ENCODE results near the gene ZNF215.
"Not testable (repeated sequence)": the region's sequence is repeated elsewhere in the genome, so short reads cannot be mapped to it uniquely, and the experiment has no call there.

The ZNF215 gene

DNA sequence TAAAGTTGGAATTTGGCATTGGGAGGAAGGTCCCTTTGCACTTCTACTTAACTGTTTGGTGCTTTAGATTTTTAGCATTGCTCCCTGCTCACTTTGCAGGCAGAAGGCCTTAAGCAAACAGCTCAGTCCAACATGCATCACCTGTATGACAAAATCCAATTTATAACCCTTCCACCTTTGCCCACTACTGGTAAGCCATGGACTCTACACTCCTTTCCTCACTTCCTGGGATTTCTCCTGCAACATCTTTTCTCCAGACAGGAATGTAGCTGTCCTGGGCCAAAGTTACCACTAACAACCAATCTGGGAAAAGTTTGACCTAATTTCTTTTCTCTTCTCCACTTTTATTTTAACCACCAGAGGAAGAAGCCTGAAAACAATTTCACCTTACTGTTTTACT, 32.1 kb upstream of the ZNF215 start:
- Histone ChIP-seq H3K9me3 (ENCODE audit: control extremely low read depth in 1 of 5, control insufficient read depth in 4 of 5, insufficient read depth in 2 of 5, low read depth in 1 of 5, low read length in 4 of 5) (no peaks in the 10 kb centered on the region), H3K27ac (ENCODE audit: insufficient read depth in 1 of 2, low read depth in 1 of 2, low read length in 2 of 2, poor library complexity in 1 of 2, severe bottlenecking in 2 of 2) (no peak overlapping the region), H3K36me3 (ENCODE audit: control insufficient read depth in 4 of 4, insufficient read depth in 4 of 4, low read length in 3 of 4) (no peaks in the 10 kb centered on the region), H3K4me1 (ENCODE audit: control extremely low read depth in 1 of 4, control insufficient read depth in 4 of 4, insufficient read depth in 4 of 4, low read length in 3 of 4) (no peaks in the 10 kb centered on the region), H3K27me3 (replicated peaks in 2 of 5; ENCODE audit: control insufficient read depth in 4 of 5, insufficient read depth in 5 of 5, low read length in 4 of 5) (no peaks in the 10 kb centered on the region), H3K4me3 (ENCODE audit: control insufficient read depth in 1 of 7, extremely low read depth in 1 of 7, insufficient read depth in 4 of 7, low read depth in 2 of 7, low read length in 6 of 7) (no peak overlapping the region)
- no peak for DNase-seq
- ChIA-PET POLR2A (no interaction called here), CTCF (no interaction called here)

DNA sequence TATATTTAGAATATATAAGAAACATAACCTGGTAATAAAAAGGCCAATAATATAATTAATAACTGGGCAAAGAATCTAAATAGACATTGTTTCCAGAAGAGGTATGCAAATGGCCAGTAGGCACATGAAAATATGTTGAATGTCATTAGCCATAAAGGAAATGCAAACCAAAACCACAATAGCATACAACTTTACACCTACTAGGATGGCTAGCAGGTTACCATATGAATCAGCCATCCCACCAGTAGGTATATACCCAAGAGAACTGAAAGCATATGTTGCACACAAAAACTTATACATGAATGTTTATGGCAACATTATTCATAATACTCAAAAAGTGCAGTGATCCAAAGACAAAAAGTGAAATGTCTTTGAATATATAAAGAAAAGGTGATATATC, 31.2 kb upstream of the ZNF215 start:
- H3K27me3 ChIP-seq (replicated peaks in 2 of 5; ENCODE audit: control insufficient read depth in 4 of 5, insufficient read depth in 5 of 5, low read length in 4 of 5) = no peaks in the 10 kb centered on the region
- CTCF ChIA-PET = no interaction called here
- DNase-seq = no peak
- no peaks in the 10 kb centered on the region for H3K4me1 ChIP-seq (ENCODE audit: control extremely low read depth in 1 of 4, control insufficient read depth in 4 of 4, insufficient read depth in 4 of 4, low read length in 3 of 4)
- no peaks in the 10 kb centered on the region for H3K9me3 ChIP-seq (ENCODE audit: control extremely low read depth in 1 of 5, control insufficient read depth in 4 of 5, insufficient read depth in 2 of 5, low read depth in 1 of 5, low read length in 4 of 5)
- no peak overlapping the region for H3K27ac ChIP-seq (ENCODE audit: insufficient read depth in 1 of 2, low read depth in 1 of 2, low read length in 2 of 2, poor library complexity in 1 of 2, severe bottlenecking in 2 of 2)
- no peaks in the 10 kb centered on the region for H3K36me3 ChIP-seq (ENCODE audit: control insufficient read depth in 4 of 4, insufficient read depth in 4 of 4, low read length in 3 of 4)
- POLR2A ChIA-PET = no interaction called here
- H3K4me3 ChIP-seq (ENCODE audit: control insufficient read depth in 1 of 7, extremely low read depth in 1 of 7, insufficient read depth in 4 of 7, low read depth in 2 of 7, low read length in 6 of 7) = no peak overlapping the region

- Histone ChIP-seq H3K4me1 (ENCODE audit: control extremely low read depth in 1 of 4, control insufficient read depth in 4 of 4, insufficient read depth in 4 of 4, low read length in 3 of 4) (no peaks in the 10 kb centered on the region), H3K9me3 (ENCODE audit: control extremely low read depth in 1 of 5, control insufficient read depth in 4 of 5, insufficient read depth in 2 of 5, low read depth in 1 of 5, low read length in 4 of 5) (no peaks in the 10 kb centered on the region), H3K4me3 (ENCODE audit: control insufficient read depth in 1 of 7, extremely low read depth in 1 of 7, insufficient read depth in 4 of 7, low read depth in 2 of 7, low read length in 6 of 7) (no peak overlapping the region), H3K36me3 (ENCODE audit: control insufficient read depth in 4 of 4, insufficient read depth in 4 of 4, low read length in 3 of 4) (no peaks in the 10 kb centered on the region), H3K27ac (ENCODE audit: insufficient read depth in 1 of 2, low read depth in 1 of 2, low read length in 2 of 2, poor library complexity in 1 of 2, severe bottlenecking in 2 of 2) (no peak overlapping the region), H3K27me3 (replicated peaks in 2 of 5; ENCODE audit: control insufficient read depth in 4 of 5, insufficient read depth in 5 of 5, low read length in 4 of 5) (no peaks in the 10 kb centered on the region)
- POLR2A ChIA-PET = no interaction called here
- CTCF ChIA-PET = no interaction called here
- no peak for DNase-seq
- no CpG with 5 or more reads among the region's 1 CpG for WGBS (ENCODE audit: insufficient coverage)
These were observed 27.3 kb upstream of the ZNF215 start for GRCh38 chr11:6898911-6899310.

DNA sequence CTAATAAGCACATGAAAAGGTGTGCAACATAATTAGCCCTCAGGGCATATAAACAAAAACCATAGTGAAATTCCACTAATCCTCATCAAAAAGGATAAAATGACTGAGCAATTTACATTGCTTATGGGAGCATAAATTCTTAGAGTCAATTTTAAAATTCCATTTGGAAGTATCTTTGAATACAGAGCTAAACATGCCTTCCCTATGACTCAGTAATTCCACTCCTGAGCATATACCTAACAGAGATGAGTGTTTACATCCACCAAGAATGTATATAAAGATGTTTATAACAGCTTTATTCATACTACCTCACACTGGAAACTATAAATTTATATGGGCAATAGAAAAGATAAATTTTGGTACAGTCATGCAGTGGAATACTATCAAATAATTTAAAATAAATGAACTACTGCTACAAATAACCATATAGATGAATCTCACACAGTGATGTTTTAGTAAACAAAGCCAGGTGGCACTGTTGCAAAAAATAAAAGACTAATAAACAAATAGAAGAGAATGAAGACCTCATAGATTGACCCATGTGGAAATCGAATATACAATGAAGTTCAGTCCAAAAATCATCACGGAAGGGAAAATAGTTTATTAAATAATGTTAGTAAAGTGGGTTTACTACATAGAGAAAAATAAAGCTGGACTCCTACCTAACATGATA, 25.8 kb upstream of the ZNF215 start:
- Histone ChIP-seq H3K27me3 (replicated peaks in 2 of 5; ENCODE audit: control insufficient read depth in 4 of 5, insufficient read depth in 5 of 5, low read length in 4 of 5) (no peaks in the 10 kb centered on the region), H3K27ac (ENCODE audit: insufficient read depth in 1 of 2, low read depth in 1 of 2, low read length in 2 of 2, poor library complexity in 1 of 2, severe bottlenecking in 2 of 2) (no peak overlapping the region), H3K36me3 (ENCODE audit: control insufficient read depth in 4 of 4, insufficient read depth in 4 of 4, low read length in 3 of 4) (no peaks in the 10 kb centered on the region), H3K9me3 (ENCODE audit: control extremely low read depth in 1 of 5, control insufficient read depth in 4 of 5, insufficient read depth in 2 of 5, low read depth in 1 of 5, low read length in 4 of 5) (no peaks in the 10 kb centered on the region), H3K4me3 (ENCODE audit: control insufficient read depth in 1 of 7, extremely low read depth in 1 of 7, insufficient read depth in 4 of 7, low read depth in 2 of 7, low read length in 6 of 7) (no peak overlapping the region), H3K4me1 (ENCODE audit: control extremely low read depth in 1 of 4, control insufficient read depth in 4 of 4, insufficient read depth in 4 of 4, low read length in 3 of 4) (no peaks in the 10 kb centered on the region)
- ChIA-PET CTCF (no interaction called here), POLR2A (no interaction called here)
- 82% methylated on average over 2 of the region's 2 CpGs for WGBS (ENCODE audit: insufficient coverage)
- no peak for DNase-seq

DNA sequence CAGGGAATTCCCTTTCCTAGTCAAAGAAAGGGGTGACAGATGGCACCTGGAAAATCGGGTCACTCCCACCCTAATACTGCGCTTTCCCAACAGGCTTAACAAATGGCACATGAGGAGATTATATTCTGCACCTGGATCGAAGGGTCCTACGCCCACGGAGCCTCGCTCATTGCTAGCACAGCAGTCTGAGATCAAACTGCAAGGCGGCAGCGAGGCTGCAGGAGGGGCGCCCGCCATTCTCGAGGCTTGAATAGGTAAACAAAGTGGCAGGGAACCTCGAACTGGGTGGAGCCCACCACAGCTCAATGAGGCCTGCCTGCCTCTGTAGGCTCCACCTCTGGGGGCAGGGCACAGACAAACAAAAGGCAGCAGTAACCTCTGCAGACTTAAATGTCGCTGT, 21.4 kb upstream of the ZNF215 start:
- H3K27me3 ChIP-seq (replicated peaks in 2 of 5; ENCODE audit: control insufficient read depth in 4 of 5, insufficient read depth in 5 of 5, low read length in 4 of 5); POLR2A ChIA-PET; H3K9me3 ChIP-seq (ENCODE audit: control extremely low read depth in 1 of 5, control insufficient read depth in 4 of 5, insufficient read depth in 2 of 5, low read depth in 1 of 5, low read length in 4 of 5); H3K27ac ChIP-seq (ENCODE audit: insufficient read depth in 1 of 2, low read depth in 1 of 2, low read length in 2 of 2, poor library complexity in 1 of 2, severe bottlenecking in 2 of 2); H3K36me3 ChIP-seq (ENCODE audit: control insufficient read depth in 4 of 4, insufficient read depth in 4 of 4, low read length in 3 of 4); CTCF ChIA-PET; H3K4me1 ChIP-seq (ENCODE audit: control extremely low read depth in 1 of 4, control insufficient read depth in 4 of 4, insufficient read depth in 4 of 4, low read length in 3 of 4); H3K4me3 ChIP-seq (ENCODE audit: control insufficient read depth in 1 of 7, extremely low read depth in 1 of 7, insufficient read depth in 4 of 7, low read depth in 2 of 7, low read length in 6 of 7); DNase-seq: not testable (repeated sequence)
- 97% methylated on average over 9 of the region's 13 CpGs for WGBS (ENCODE audit: insufficient coverage)

DNA sequence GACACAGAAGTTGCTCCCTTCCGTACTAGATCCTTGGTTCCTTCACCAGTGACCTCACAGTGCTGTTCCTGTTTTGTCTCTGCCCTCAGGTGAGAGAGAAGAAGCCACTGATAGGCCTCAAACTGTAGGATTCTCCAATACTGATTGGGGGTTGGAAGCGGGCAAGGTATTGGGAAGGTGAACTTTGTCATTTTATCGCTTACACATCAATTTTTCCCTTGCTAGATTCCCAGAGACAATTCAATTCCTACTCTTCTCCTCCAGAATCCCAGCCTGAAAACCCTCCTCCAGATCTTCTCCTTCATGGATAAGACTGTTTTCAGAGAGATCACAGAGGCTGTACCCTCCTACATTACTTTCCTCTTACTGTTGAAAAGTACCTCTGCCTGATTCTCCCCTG, 14.8 kb upstream of the ZNF215 start:
- H3K4me3 ChIP-seq (ENCODE audit: control insufficient read depth in 1 of 7, extremely low read depth in 1 of 7, insufficient read depth in 4 of 7, low read depth in 2 of 7, low read length in 6 of 7) = no peak overlapping the region
- no peak for DNase-seq
- no peaks in the 10 kb centered on the region for H3K9me3 ChIP-seq (ENCODE audit: control extremely low read depth in 1 of 5, control insufficient read depth in 4 of 5, insufficient read depth in 2 of 5, low read depth in 1 of 5, low read length in 4 of 5)
- no peaks in the 10 kb centered on the region for H3K27me3 ChIP-seq (replicated peaks in 2 of 5; ENCODE audit: control insufficient read depth in 4 of 5, insufficient read depth in 5 of 5, low read length in 4 of 5)
- POLR2A ChIA-PET = no interaction called here
- H3K4me1 ChIP-seq (ENCODE audit: control extremely low read depth in 1 of 4, control insufficient read depth in 4 of 4, insufficient read depth in 4 of 4, low read length in 3 of 4) = peaks cover 0 to 2% (median 0%) of the 10 kb centered on the region in 4 experiments
- H3K27ac ChIP-seq (ENCODE audit: insufficient read depth in 1 of 2, low read depth in 1 of 2, low read length in 2 of 2, poor library complexity in 1 of 2, severe bottlenecking in 2 of 2) = no peak overlapping the region
- H3K36me3 ChIP-seq (ENCODE audit: control insufficient read depth in 4 of 4, insufficient read depth in 4 of 4, low read length in 3 of 4) = no peaks in the 10 kb centered on the region
- CTCF ChIA-PET = no interaction called here
- 100% methylated on average over 2 of the region's 3 CpGs for WGBS (ENCODE audit: insufficient coverage)

- 91% methylated on average over 1 of the region's 3 CpGs for WGBS (ENCODE audit: insufficient coverage)
- Histone ChIP-seq H3K27me3 (replicated peaks in 2 of 5; ENCODE audit: control insufficient read depth in 4 of 5, insufficient read depth in 5 of 5, low read length in 4 of 5) (no peaks in the 10 kb centered on the region), H3K4me3 (ENCODE audit: control insufficient read depth in 1 of 7, extremely low read depth in 1 of 7, insufficient read depth in 4 of 7, low read depth in 2 of 7, low read length in 6 of 7) (no peak overlapping the region), H3K36me3 (ENCODE audit: control insufficient read depth in 4 of 4, insufficient read depth in 4 of 4, low read length in 3 of 4) (no peaks in the 10 kb centered on the region), H3K4me1 (ENCODE audit: control extremely low read depth in 1 of 4, control insufficient read depth in 4 of 4, insufficient read depth in 4 of 4, low read length in 3 of 4) (peaks cover 0 to 2% (median 0%) of the 10 kb centered on the region in 4 experiments), H3K27ac (ENCODE audit: insufficient read depth in 1 of 2, low read depth in 1 of 2, low read length in 2 of 2, poor library complexity in 1 of 2, severe bottlenecking in 2 of 2) (no peak overlapping the region), H3K9me3 (ENCODE audit: control extremely low read depth in 1 of 5, control insufficient read depth in 4 of 5, insufficient read depth in 2 of 5, low read depth in 1 of 5, low read length in 4 of 5) (no peaks in the 10 kb centered on the region)
- ChIA-PET CTCF (no interaction called here), POLR2A (no interaction called here)
- DNase-seq = peak in 1 of 3 donors; percentile 28
These were observed 14.3 kb upstream of the ZNF215 start for GRCh38 chr11:6911948-6912347.

Data from common myeloid progenitor, CD34-positive (primary cell).